Measurements from ENCODE around the gene ATG4A.
A peak's percentile ranks its signal among the peaks of the same experiment; 100 is the strongest.

The ATG4A gene

GRCh38 chrX:108162265-108162664 lies 70.7 kb downstream of the ATG4A start:
- TF ChIP-seq, protein P1, sequence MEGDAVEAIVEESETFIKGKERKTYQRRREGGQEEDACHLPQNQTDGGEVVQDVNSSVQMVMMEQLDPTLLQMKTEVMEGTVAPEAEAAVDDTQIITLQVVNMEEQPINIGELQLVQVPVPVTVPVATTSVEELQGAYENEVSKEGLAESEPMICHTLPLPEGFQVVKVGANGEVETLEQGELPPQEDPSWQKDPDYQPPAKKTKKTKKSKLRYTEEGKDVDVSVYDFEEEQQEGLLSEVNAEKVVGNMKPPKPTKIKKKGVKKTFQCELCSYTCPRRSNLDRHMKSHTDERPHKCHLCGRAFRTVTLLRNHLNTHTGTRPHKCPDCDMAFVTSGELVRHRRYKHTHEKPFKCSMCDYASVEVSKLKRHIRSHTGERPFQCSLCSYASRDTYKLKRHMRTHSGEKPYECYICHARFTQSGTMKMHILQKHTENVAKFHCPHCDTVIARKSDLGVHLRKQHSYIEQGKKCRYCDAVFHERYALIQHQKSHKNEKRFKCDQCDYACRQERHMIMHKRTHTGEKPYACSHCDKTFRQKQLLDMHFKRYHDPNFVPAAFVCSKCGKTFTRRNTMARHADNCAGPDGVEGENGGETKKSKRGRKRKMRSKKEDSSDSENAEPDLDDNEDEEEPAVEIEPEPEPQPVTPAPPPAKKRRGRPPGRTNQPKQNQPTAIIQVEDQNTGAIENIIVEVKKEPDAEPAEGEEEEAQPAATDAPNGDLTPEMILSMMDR (IDR thresholded peaks at IDR 0.05), result no peak

GRCh38 chrX:108163333-108164082 lies 71.9 kb downstream of the ATG4A start:
- TF ChIP-seq, protein P1 (IDR thresholded peaks at IDR 0.05), result no peak

- TF ChIP-seq, protein P1 (IDR thresholded peaks at IDR 0.05), result peak; percentile 43; the same call in 1 of the 2 replicates
Measured at GRCh38 chrX:108165383-108166111, 74.0 kb downstream of the ATG4A start.

- TF ChIP-seq, protein P1 (IDR thresholded peaks at IDR 0.05), result no peak
Measured at GRCh38 chrX:108167211-108167872, 75.8 kb downstream of the ATG4A start.

DNA sequence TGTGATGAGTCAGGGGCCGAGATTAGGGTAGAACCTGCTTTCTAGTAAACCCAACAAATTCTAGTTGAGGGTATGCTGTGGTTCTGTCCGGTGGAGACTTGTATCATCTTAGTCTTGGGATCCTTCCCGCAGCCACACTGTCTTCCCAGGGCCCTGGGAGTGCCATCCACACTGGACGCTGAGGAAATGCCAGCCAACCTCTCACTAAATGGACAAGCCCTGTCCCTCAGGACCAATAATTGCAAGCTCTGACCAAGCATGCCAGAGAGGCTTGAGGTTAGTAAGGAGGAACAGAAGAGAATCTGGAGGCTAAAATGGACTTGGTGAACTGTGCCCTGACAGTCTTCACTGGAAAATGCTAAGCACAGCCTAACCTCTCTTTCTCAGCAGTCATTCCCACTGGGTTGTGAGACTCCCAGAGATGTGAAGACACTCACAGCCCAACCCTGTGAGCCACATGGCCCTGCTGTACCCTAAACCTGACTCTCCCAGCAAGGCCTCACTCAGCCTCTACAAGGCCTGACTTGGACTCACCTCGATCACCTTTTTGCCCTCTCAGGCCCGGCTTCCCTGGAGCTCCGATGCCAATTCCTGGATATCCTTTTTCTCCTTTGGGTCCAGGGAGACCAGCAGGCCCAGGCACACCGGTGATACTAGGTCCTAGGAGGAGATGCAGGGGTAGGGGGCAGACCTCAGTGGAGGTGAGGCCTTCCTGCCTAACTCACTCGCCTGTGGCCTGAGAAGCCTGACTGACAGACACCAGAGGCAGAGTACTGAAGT lies 77.6 kb downstream of the ATG4A start:
- TF ChIP-seq, protein P1 (IDR thresholded peaks at IDR 0.05), result no peak

DNA sequence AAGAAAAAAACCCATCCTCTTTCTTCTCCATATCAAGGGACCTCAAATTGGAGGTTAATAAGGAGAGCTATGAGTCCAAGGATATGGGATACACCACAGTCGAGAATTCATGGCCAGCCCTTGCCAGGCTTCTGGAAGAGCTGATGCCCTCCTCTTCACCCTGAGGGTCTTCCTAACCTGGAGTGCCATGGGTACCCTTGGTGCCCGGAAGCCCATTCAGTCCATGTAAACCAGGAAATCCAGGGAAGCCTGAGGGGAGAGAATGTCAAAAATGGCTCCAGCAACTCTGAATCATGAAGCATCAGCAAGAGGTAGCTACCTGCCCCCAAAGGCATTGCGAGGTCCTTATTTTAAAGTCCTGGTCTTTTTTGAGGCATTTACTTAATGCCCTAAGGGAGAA lies 78.2 kb downstream of the ATG4A start:
- TF ChIP-seq, protein P1 (IDR thresholded peaks at IDR 0.05), result no peak

- TF ChIP-seq, protein P1 (IDR thresholded peaks at IDR 0.05), result no peak
Measured at GRCh38 chrX:108171671-108172070, 80.1 kb downstream of the ATG4A start.
